ENCODE data around the gene ZYX.
"Not testable (repeated sequence)": the region's sequence is repeated elsewhere in the genome, so short reads cannot be mapped to it uniquely, and the experiment has no call there.

Gene ZYX

DNA sequence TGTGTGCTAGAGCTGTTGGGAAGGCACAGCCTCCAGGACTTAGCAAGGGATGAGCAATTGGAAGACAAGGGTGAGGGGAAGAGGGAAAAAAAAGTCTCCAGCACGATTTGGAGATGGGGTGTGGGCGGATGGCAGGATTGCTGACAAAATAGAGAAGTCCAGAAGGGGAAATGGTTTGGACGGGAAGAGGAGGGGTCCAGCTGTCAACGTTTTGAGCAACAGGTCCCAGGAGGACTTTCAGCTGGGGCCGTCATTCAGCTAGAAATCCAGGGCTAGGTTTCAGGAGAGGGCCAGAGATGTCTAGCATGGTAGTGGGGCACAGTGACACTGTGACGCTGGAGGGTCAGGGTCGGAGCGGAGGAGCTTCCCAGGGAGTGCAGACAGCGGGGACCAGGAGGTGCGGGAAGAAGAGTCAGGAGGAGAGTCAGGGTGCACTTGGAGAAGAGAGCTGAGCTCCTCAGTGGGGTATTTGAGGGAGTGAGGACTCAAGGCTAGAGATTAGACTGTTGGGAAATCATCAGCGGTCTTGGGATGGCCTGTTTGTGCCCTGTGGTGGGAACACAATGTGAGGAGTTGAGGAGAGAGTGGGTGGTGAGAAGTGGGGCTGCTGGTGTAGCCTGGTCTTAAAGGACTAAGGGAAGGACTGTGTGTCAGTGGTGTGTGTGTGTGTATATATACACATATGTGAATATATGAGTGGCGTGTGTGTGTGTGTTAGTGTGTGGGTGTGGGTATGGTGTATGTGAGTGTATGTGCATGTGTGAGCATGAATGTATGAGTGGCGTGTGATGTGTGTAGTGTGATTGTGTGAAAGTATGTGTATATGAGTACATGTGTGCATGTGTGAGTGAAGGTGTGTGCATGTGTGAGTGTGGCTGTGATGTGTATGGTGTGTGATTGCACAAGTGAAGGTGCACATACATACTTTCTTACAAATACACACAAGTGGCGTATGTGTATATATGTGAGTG lies 3.8 kb downstream of the ZYX start:
- DNase-seq (ENCODE audit: low read depth in 2 of 2) = no peak

DNA sequence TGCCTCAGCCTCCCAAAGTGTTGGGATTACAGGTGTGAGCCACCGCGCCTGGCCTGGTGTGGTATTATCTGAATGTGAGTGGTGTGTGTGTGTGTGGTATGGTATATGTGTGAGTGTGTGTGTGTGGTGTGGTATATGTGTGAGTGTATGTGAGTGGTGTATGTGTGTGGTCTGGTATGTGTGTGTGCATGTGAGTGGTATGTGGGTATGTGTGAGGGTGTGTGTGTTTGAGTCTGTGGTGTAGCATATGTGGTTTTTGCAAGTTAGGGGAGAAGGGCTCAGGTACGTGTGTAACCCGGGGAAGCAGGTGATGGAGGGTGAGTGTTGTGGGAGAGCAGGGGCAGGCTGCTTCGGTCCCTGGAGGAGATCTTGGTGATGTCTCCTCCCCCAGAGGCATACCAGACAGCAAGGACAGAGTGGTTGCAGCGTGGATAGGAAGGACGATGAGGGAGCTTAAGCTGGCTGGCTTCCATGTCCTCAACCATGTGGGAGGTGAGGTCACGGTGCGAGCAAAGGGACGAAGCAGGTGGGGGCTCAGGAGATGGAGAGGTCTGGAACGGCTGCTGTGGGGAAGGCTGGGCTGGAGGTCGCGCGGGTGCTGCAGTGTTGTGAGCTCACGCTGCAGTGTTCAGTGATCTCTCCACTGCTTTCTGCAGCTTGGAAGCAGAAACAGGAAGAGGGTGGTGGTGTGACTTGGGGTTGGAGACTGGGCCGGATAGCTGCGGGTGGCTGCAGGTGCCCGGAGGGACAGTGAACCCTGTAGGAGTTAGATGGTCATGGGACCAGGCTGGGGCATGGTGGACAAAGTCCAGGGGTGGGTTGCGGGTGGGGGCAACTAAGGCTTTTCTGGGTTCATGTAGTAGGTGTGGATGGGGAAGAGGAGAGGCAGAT lies 5.0 kb downstream of the ZYX start:
- DNase-seq (ENCODE audit: low read depth in 2 of 2) = no peak

DNA sequence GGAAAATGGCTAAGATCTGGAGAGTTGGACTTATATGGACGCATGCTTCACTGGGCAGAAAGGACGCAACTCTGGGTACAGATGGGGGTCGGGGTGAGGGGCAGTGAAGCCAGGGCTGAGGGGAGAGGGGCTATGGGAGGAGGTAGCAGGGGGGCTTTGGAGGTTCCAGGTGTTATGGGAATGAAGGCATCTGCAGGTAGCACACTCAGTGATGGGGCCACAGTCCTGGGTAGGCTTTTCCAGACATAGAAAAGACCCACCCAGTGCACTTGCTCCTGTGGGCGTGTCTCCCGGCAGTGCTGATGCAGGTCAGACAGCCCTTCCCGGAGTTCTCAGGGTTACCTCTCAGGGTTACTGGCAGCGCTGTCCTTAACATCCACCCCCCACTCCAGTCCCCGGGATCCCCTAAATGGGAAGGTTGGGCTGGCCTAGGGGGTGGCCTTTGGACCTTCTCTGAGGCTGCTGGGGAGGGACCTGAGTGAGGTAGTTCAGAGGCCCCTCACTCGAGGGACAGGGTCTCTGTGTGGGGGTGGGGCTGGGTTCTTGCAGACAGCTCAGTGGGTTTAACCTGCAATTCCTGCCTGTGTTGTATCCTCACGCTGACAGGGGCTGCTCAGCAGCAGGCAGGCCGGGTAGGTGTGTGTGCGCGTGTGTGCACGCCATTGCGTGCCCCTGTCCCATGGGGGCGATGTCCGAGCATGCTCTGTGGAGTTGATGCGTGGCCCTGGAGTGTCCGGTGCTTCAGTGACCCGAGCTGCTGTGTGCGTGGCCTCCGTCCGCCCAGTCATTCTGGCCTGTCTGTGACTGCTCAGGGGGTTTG lies 6.2 kb downstream of the ZYX start:
- no peak for DNase-seq (ENCODE audit: low read depth in 2 of 2)

- no peak for DNase-seq (ENCODE audit: low read depth in 2 of 2)
Observed at GRCh38 chr7:143388051-143388450, 6.9 kb downstream of the ZYX start.

- no peak for DNase-seq (ENCODE audit: low read depth in 2 of 2)
Observed at GRCh38 chr7:143388491-143389101, 7.5 kb downstream of the ZYX start.

GRCh38 chr7:143389316-143390103 lies 8.4 kb downstream of the ZYX start:
- DNase-seq (ENCODE audit: low read depth in 2 of 2) = no peak

DNA sequence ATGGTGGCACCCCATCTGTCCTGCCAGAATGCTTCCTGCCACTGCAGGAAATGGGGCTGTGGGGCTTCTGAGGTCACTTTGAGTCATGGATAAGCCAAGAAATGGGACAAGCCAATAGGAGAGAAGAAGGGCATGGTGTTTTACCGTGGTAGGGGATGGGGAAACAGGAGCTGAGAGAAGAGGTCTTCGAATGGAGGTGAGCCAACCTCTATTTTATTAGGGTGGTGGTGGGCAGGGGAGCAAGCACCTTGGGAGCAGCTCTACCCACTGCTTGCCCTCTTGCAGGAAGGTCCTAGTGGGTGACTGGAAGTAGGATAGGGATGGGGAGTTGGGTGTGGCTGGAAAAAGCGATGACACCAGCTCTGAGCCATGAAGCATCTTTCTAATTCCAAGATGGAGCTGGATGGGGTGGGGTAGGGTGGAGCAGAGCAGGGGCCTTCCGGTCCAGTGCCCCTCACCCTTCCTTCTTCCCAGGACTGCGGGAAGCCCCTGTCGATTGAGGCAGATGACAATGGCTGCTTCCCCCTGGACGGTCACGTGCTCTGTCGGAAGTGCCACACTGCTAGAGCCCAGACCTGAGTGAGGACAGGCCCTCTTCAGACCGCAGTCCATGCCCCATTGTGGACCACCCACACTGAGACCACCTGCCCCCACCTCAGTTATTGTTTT lies 9.1 kb downstream of the ZYX start:
- DNase-seq (ENCODE audit: low read depth in 2 of 2) = no peak

DNA sequence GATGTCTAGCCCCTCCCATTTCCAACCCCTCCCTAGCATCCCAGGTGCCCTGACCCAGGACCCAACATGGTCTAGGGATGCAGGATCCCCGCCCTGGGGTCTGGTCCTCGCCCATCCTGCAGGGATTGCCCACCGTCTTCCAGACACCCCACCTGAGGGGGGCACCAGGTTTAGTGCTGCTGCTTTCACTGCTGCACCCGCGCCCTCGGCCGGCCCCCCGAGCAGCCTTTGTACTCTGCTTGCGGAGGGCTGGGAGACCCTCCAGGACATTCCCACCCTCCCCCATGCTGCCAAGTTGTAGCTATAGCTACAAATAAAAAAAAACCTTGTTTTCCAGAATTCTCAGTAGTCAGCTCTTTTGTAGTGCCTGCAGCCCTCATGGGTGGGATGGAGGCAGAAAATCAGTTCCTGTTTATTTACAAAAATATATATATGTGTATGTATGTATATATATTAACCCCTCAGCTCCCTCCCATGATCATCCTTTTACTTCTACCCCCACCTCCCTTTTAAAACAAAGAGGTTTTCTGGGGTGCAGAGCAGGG lies 9.7 kb downstream of the ZYX start:
- no peak for DNase-seq (ENCODE audit: low read depth in 2 of 2)

DNA sequence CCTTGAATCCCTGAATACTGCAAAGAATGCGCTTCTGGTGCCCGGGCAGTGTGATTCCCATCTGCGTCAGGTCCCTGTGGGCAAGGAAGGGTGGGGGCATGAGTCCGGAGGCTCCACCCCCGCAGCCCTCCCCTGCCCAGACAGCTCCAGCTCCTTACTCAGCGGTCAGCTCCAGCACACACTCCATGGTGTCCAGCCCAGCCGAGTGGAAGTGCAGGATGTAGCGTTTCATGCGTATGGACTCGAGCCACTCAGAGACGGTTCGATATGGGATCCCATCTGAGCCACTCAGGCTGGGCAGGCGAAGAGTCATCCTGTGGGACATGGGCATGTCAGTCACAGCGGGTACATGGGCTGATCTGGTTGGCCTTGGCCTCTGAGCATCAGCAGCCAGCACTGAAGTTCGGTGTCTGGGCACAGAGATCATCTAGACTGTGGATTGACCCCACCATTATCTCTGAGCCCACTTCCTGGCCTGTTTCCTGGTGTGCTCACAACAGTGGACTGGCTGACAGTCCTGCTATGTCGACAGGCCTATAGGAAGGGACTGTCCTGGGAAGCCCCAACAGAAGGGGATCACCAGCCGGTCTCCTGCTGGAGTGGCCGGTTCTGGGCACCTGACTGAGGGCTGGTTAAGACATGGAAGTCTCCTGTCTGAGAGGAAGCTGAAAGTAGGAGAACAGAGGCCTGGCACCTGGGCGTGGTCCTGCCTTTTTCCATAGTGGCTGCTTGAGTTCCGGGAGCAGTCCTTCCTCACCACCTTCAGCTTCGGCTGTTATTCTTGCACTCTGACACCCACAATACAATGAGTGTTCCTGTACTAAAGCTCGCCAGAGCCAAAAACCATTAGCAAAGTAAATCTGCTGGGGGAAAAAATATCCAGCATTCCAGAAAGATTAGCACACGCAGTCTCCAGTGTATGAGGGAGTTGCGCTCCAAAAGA lies 10.6 kb downstream of the ZYX start:
- DNase-seq (ENCODE audit: low read depth in 2 of 2) = no peak

- not testable (repeated sequence) for DNase-seq (ENCODE audit: low read depth in 2 of 2)
Observed at GRCh38 chr7:143392427-143392826, 11.3 kb downstream of the ZYX start.

DNA sequence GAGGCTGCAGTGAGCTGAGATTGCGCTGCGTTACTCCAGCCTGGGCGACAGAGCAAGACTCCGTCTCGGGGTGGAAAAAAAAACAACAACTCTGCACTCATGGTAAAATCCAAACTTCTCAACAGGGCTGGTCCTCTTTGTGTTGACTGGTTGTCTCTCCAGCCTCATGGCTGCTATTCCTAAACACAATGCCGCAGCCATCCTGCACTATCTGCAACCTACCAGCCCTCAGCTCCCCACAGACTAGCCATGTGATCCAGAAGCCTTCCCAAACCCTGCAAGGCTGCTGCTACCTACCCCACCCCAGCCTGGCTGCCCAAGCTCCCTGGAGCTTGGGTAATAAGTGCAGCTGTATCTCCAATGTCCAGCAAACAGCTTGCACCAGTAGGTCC lies 11.7 kb downstream of the ZYX start:
- DNase-seq (ENCODE audit: low read depth in 2 of 2) = no peak

- no peak for DNase-seq (ENCODE audit: low read depth in 2 of 2)
Observed at GRCh38 chr7:143393267-143394041, 12.3 kb downstream of the ZYX start.

DNA sequence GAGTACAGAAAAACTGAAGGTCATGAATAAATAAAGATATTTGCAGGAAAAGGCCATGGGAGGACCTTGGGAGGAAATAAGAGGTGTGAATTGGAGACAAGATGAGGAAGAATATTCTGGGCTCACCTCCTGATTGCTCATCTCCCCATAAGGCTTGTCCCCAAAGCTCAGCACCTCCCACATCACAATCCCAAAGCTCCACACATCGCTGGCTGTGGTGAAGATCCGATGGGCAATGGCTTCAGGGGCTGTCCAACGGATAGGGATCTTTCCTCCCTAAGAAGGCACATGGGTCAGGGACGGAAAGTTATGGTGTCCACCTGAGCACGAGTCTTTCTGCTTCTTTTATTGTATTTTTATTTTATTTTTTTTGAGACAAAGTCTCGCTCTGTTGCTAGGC lies 12.9 kb downstream of the ZYX start:
- no peak for DNase-seq (ENCODE audit: low read depth in 2 of 2)

- no peak for DNase-seq (ENCODE audit: low read depth in 2 of 2)
Observed at GRCh38 chr7:143394777-143395176, 13.6 kb downstream of the ZYX start.

DNA sequence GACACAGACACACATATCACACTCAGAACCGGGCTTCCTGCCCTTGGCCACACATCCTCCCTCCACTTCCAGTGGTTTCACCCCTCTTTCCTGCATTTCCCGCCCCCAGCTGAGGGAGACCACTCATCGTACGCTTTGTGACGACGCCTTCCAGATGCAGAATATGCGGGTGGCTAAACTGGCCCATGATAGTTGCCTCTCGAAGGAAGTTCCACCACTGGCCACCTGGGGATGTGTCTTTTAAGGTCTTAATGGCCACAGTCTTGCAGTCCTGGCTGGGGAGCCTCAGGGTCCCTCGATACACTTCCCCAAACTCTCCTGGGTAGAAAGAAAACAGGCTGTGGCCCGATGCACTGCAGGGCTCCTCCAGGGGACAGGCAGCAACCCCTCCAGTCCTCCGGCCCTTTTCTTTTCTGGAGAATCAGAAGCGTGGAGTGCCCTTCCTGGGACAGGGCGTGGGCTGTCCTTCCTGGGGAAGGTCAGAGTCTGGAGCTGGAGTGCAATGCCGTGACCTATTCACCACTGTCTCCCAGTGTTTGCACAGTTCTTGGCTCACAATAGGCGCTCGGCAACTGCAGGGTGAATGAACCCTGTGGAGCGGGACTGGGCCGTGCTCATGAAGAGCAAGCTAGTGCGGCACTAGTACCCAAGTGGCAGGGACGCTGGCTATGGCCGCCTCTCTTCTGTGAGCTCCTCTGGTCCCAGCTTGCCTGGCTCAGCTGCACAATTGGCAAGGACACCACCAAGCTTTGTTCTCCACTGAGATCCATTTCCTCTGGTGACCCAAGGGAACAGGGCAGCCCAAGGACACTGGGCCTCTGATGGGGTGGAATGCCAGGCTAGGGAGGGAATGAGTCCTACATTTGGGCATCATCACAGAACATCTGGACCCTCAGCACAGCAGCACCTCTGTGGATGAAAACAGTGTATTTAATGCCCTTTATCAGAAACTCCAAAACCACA lies 14.3 kb downstream of the ZYX start:
- no peak for DNase-seq (ENCODE audit: low read depth in 2 of 2)

GRCh38 chr7:143396182-143396581 lies 15.0 kb downstream of the ZYX start:
- no peak for DNase-seq (ENCODE audit: low read depth in 2 of 2)
